Measurements from ENCODE around the gene YPEL5. TPM values are rescaled to one million over a fixed set of nuclear protein-coding genes. Genes with fewer than 3 reads are reported as not detected.

The YPEL5 gene
- total RNA-seq, 2 experiments from 2014 or later, result 43.3 to 43.4 TPM

- Mint-ChIP-seq H3K4me3 (no peak overlapping the region), H3K9me3 (no peaks in the 10 kb centered on the region), H3K27me3 (no peaks in the 10 kb centered on the region), H3K27ac (no peak overlapping the region), H3K36me3 (peaks cover 22% of the 10 kb centered on the region), H3K4me1 (ENCODE audit: low read depth) (peaks cover 72% of the 10 kb centered on the region)
- DNase-seq, result no peak
- ChIA-PET CTCF (interaction anchor here (5.9 to 7.2 kb wide), 2 partner anchors 13 to 559 kb away, joined by 47 to 102 read pairs; no protein-coding TSS in a partner anchor), POLR2A (no interaction called here)
- intact Hi-C loops (cut with micrococcal nuclease), result no loop called here
Measured at GRCh38 chr2:30152385-30152784, 5.6 kb downstream of the YPEL5 start.

GRCh38 chr2:30155202-30155601 lies 8.4 kb downstream of the YPEL5 start:
- POLR2A ChIA-PET, result interaction anchor here (1.3 to 1.5 kb wide), 3 partner anchors 9 to 267 kb away, joined by 3 to 6 read pairs (median 3); partner anchors contain the start of gene YPEL5
- Mint-ChIP-seq H3K4me3 (no peak overlapping the region), H3K27ac (no peak overlapping the region), H3K9me3 (no peaks in the 10 kb centered on the region), H3K27me3 (no peaks in the 10 kb centered on the region), H3K36me3 (peaks cover 36% of the 10 kb centered on the region), H3K4me1 (ENCODE audit: low read depth) (peaks cover 59% of the 10 kb centered on the region)
- CTCF ChIA-PET, result interaction anchor here (1.4 to 2.7 kb wide), 3 partner anchors 10 to 556 kb away, joined by 4 to 22 read pairs (median 20); no protein-coding TSS in a partner anchor
- intact Hi-C loops (cut with micrococcal nuclease), result loop anchor here (1.0 kb wide), 1 partner anchor 16 kb away; no protein-coding TSS in a partner anchor
- no peak for DNase-seq

GRCh38 chr2:30155889-30156658 lies 9.3 kb downstream of the YPEL5 start:
- H3K36me3 Mint-ChIP-seq, result peaks cover 32% of the 10 kb centered on the region
- H3K4me1 Mint-ChIP-seq (ENCODE audit: low read depth), result peaks cover 51% of the 10 kb centered on the region
- no peaks in the 10 kb centered on the region for H3K9me3 Mint-ChIP-seq

GRCh38 chr2:30157616-30158015 lies 10.8 kb downstream of the YPEL5 start:
- Mint-ChIP-seq H3K4me3 (no peak overlapping the region), H3K4me1 (ENCODE audit: low read depth) (peaks cover 46% of the 10 kb centered on the region), H3K9me3 (no peaks in the 10 kb centered on the region), H3K27me3 (no peaks in the 10 kb centered on the region), H3K27ac (peak overlapping the region; percentile 16), H3K36me3 (peaks cover 37% of the 10 kb centered on the region)
- no peak for DNase-seq
- POLR2A ChIA-PET, result no interaction called here
- CTCF ChIA-PET, result interaction anchor here (0.6 to 1.5 kb wide), 3 partner anchors 10 to 554 kb away, joined by 3 to 10 read pairs (median 4); partner anchors contain the start of gene YPEL5
- intact Hi-C loops (cut with micrococcal nuclease), result no loop called here

More at GRCh38 chr2:30155889-30156658, 9.3 kb downstream of the YPEL5 start:
- H3K27ac Mint-ChIP-seq, result peak overlapping the region; percentile 59
- DNase-seq, result no peak
- no peaks in the 10 kb centered on the region for H3K27me3 Mint-ChIP-seq
- H3K4me3 Mint-ChIP-seq, result no peak overlapping the region
- ChIA-PET POLR2A (interaction anchor here (1.3 to 1.5 kb wide), 3 partner anchors 10 to 266 kb away, joined by 3 to 6 read pairs (median 3); partner anchors contain the start of gene YPEL5), CTCF (interaction anchor here (0.6 to 2.7 kb wide), 5 partner anchors 8 to 555 kb away, joined by 3 to 22 read pairs (median 4); no protein-coding TSS in a partner anchor)
- intact Hi-C loops (cut with micrococcal nuclease), result loop anchor here (1.0 kb wide), 2 partner anchors 8 to 17 kb away; no protein-coding TSS in a partner anchor

- H3K4me3 Mint-ChIP-seq, result no peak overlapping the region
Measured at GRCh38 chr2:30159766-30160165, 13.0 kb downstream of the YPEL5 start.

GRCh38 chr2:30161929-30162706 lies 15.3 kb downstream of the YPEL5 start:
- H3K27me3 Mint-ChIP-seq, result no peaks in the 10 kb centered on the region
- H3K9me3 Mint-ChIP-seq, result no peaks in the 10 kb centered on the region
- DNase-seq, result no peak
- ChIA-PET POLR2A (interaction anchor here (1.2 to 1.9 kb wide), 2 partner anchors 15 to 65 kb away, joined by 3 to 7 read pairs; partner anchors contain the start of gene YPEL5), CTCF (interaction anchor here (0.6 to 11.1 kb wide), 7 partner anchors 13 to 547 kb away, joined by 3 to 679 read pairs (median 5); no protein-coding TSS in a partner anchor)
- H3K36me3 Mint-ChIP-seq, result peaks cover 23% of the 10 kb centered on the region
- intact Hi-C loops (cut with micrococcal nuclease), result no loop called here
- peaks cover 20% of the 10 kb centered on the region for H3K4me1 Mint-ChIP-seq (ENCODE audit: low read depth)
- no peak overlapping the region for H3K27ac Mint-ChIP-seq
- no peak overlapping the region for H3K4me3 Mint-ChIP-seq

More at GRCh38 chr2:30159766-30160165, 13.0 kb downstream of the YPEL5 start:
- ChIA-PET POLR2A (no interaction called here), CTCF (interaction anchor here (1.0 to 1.7 kb wide), 2 partner anchors 8 to 552 kb away, joined by 3 to 7 read pairs; no protein-coding TSS in a partner anchor)
- Mint-ChIP-seq H3K9me3 (no peaks in the 10 kb centered on the region), H3K27me3 (no peaks in the 10 kb centered on the region), H3K27ac (no peak overlapping the region), H3K4me1 (ENCODE audit: low read depth) (peaks cover 35% of the 10 kb centered on the region), H3K36me3 (peaks cover 31% of the 10 kb centered on the region)
- DNase-seq, result no peak
- intact Hi-C loops (cut with micrococcal nuclease), result no loop called here

- peaks cover 16% of the 10 kb centered on the region for H3K36me3 Mint-ChIP-seq
- no peak overlapping the region for H3K27ac Mint-ChIP-seq
- no peak for DNase-seq
- ChIA-PET POLR2A (interaction anchor here (1.2 to 1.9 kb wide), 2 partner anchors 16 to 64 kb away, joined by 3 to 7 read pairs; partner anchors contain the start of gene YPEL5), CTCF (interaction anchor here (0.7 to 11.1 kb wide), 8 partner anchors 10 to 546 kb away, joined by 3 to 679 read pairs (median 6); no protein-coding TSS in a partner anchor)
- H3K9me3 Mint-ChIP-seq, result no peaks in the 10 kb centered on the region
- H3K4me1 Mint-ChIP-seq (ENCODE audit: low read depth), result peaks cover 13% of the 10 kb centered on the region
- intact Hi-C loops (cut with micrococcal nuclease), result no loop called here
- H3K27me3 Mint-ChIP-seq, result no peaks in the 10 kb centered on the region
- H3K4me3 Mint-ChIP-seq, result no peak overlapping the region
Measured at GRCh38 chr2:30162806-30163205, 16.0 kb downstream of the YPEL5 start.

- intact Hi-C loops (cut with micrococcal nuclease), result loop anchor here (2.0 kb wide), 2 partner anchors 44 to 70 kb away; no protein-coding TSS in a partner anchor
- no peak for DNase-seq
- no peaks in the 10 kb centered on the region for H3K9me3 Mint-ChIP-seq
Measured at GRCh38 chr2:30164131-30164925, 17.5 kb downstream of the YPEL5 start.

GRCh38 chr2:30165050-30165520 lies 18.3 kb downstream of the YPEL5 start:
- H3K27me3 Mint-ChIP-seq, result no peaks in the 10 kb centered on the region
- intact Hi-C loops (cut with micrococcal nuclease), result loop anchor here (1.0 to 2.0 kb wide), 5 partner anchors 44 to 546 kb away; no protein-coding TSS in a partner anchor
- peak; percentile 73 for DNase-seq
- H3K36me3 Mint-ChIP-seq, result peaks cover 4% of the 10 kb centered on the region
- ChIA-PET POLR2A (interaction anchor here (0.6 to 2.2 kb wide), 6 partner anchors 13 to 1217 kb away, joined by 3 to 10 read pairs (median 5); partner anchors contain the start of gene YPEL5), CTCF (interaction anchor here (0.6 to 11.1 kb wide), 93 partner anchors 9 to 1362 kb away, joined by 3 to 679 read pairs (median 4); partner anchors contain the start of genes LCLAT1 and YPEL5)
- H3K4me3 Mint-ChIP-seq, result no peak overlapping the region
- peaks cover 7% of the 10 kb centered on the region for H3K4me1 Mint-ChIP-seq (ENCODE audit: low read depth)
- H3K9me3 Mint-ChIP-seq, result no peaks in the 10 kb centered on the region
- H3K27ac Mint-ChIP-seq, result no peak overlapping the region

More at GRCh38 chr2:30164131-30164925, 17.5 kb downstream of the YPEL5 start:
- CTCF ChIA-PET, result interaction anchor here (0.6 to 11.1 kb wide), 79 partner anchors 8 to 1359 kb away, joined by 3 to 679 read pairs (median 5); partner anchors contain the start of genes LCLAT1 and YPEL5
- Mint-ChIP-seq H3K4me1 (ENCODE audit: low read depth) (peaks cover 7% of the 10 kb centered on the region), H3K27ac (no peak overlapping the region), H3K36me3 (peaks cover 4% of the 10 kb centered on the region), H3K4me3 (no peak overlapping the region), H3K27me3 (no peaks in the 10 kb centered on the region)
- POLR2A ChIA-PET, result interaction anchor here (0.7 to 2.2 kb wide), 4 partner anchors 13 to 547 kb away, joined by 3 to 10 read pairs (median 8); partner anchors contain the start of gene YPEL5

- H3K36me3 Mint-ChIP-seq, result peaks cover 4% of the 10 kb centered on the region
- intact Hi-C loops (cut with micrococcal nuclease), result loop anchor here (1.0 to 2.0 kb wide), 5 partner anchors 43 to 546 kb away; no protein-coding TSS in a partner anchor
- no peak overlapping the region for H3K27ac Mint-ChIP-seq
- no peaks in the 10 kb centered on the region for H3K9me3 Mint-ChIP-seq
- H3K27me3 Mint-ChIP-seq, result no peaks in the 10 kb centered on the region
- no peak for DNase-seq
- peaks cover 7% of the 10 kb centered on the region for H3K4me1 Mint-ChIP-seq (ENCODE audit: low read depth)
- POLR2A ChIA-PET, result interaction anchor here (0.6 to 2.2 kb wide), 4 partner anchors 19 to 1217 kb away, joined by 3 to 10 read pairs (median 6); partner anchors contain the start of gene YPEL5
- no peak overlapping the region for H3K4me3 Mint-ChIP-seq
- CTCF ChIA-PET, result interaction anchor here (0.5 to 11.1 kb wide), 78 partner anchors 9 to 1361 kb away, joined by 3 to 679 read pairs (median 5); partner anchors contain the start of genes LCLAT1 and YPEL5
Measured at GRCh38 chr2:30165617-30166016, 18.8 kb downstream of the YPEL5 start.

Measured in activated CD4-positive, alpha-beta memory T cell treated with anti-CD3 and anti-CD28 coated beads for 36 hours (primary cell).